GM21619 (cell line): ENCODE measurements around the gene RBM20.

Experiments
- ATAC-seq: cut with Tn5 transposase; IDR thresholded peaks from one replicate; pipeline ENCODE4 v1.9.1; 2021; ENCODE audit not compliant: unreplicated experiment

The RBM20 gene

DNA sequence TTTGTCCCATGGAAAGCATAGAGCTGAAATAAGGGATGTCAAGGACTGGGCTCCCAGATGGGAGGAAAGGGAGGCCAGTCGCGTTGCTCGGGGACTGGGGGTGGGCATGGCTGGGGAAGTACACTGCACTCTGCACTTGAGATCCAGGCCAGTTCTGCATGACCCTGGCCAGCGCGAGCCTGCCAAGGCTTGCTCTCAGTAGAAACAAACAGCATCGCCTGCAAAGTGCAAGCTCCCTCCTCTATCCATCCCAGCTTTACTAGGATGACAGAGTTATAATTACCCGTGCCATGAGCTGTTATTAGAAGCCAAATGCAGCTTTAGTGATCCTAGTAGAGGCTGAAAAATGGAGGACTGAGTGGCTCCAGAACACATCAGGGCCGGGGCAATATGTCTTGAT lies 183.7 kb downstream of the RBM20 start:
- ATAC-seq: no peak

- ATAC-seq: no peak
Observed at GRCh38 chr10:110828525-110828924, 184.4 kb downstream of the RBM20 start.

- no peak for ATAC-seq
Observed at GRCh38 chr10:110829721-110830410, 185.7 kb downstream of the RBM20 start.

- no peak for ATAC-seq
Observed at GRCh38 chr10:110833234-110833940, 189.3 kb downstream of the RBM20 start.

GRCh38 chr10:110833941-110834628 lies 189.9 kb downstream of the RBM20 start:
- ATAC-seq: no peak

- ATAC-seq: no peak
Observed at GRCh38 chr10:110834629-110835301, 190.6 kb downstream of the RBM20 start.

- no peak for ATAC-seq
Observed at GRCh38 chr10:110835841-110836240, 191.7 kb downstream of the RBM20 start.

GRCh38 chr10:110836706-110837105 lies 192.6 kb downstream of the RBM20 start:
- ATAC-seq: no peak

DNA sequence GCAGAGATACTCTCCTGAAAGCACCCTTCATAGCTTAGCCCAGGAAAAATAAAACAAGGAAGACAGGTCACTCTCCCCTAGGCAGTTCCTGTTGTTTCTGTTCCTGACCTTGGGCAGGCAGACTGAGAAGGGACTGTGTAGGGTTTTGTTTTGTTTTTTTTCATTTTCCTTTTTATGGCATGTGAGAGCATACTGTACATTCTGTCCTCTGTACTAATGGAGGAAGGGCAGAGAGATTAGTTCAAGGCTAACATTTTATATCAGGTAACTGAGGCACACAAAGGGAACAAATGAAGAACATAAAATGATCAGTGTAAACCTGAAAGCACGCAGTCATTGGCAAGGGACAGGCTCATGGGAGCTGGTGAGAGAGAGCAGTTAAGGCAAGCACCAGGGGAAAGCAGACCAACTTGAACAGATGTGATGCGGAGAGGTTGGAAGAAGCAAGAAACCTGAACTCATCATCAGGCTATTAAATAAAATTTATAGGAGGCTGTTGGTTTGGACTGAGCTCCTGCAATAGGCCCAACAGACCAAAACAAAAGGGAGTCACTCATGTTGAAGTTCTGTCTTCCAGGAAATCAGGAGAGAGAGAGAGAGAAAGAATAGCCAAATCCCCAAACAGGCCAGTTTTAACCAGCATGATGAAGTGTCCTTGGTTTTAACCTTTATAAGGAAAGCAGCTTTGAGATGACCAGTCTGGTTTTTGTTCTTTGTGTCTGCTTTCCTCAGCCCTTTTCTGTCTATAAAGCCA lies 193.5 kb downstream of the RBM20 start:
- ATAC-seq: no peak

GRCh38 chr10:110840225-110840922 lies 196.2 kb downstream of the RBM20 start:
- no peak for ATAC-seq

GRCh38 chr10:110840923-110841428 lies 196.8 kb downstream of the RBM20 start:
- no peak for ATAC-seq

DNA sequence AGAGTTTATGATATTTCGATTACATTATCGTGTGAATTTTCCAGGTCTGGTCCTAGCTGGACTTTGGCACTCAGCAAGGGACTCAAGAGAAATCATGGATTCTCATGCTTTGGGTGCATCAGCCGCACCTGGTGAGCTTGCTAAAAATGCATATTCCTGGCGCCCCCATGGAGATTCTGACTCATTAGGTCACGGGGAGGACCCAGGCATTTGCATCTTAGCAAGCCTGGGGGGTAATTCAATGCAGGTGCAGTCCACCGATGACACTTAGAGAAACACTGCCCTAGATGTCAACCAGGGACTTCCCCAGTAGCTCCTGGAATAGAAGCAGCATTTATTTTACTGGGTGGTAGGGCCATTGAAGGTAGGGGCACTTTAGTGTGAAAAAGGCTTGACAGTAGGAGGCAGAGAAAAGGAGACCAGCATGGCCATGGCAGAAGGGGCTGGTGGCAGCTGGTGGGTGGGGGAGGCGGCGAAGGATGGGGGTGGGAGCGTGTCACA lies 197.7 kb downstream of the RBM20 start:
- peak; percentile 69 for ATAC-seq

GRCh38 chr10:110842326-110842904 lies 198.3 kb downstream of the RBM20 start:
- ATAC-seq: peak; percentile 0

DNA sequence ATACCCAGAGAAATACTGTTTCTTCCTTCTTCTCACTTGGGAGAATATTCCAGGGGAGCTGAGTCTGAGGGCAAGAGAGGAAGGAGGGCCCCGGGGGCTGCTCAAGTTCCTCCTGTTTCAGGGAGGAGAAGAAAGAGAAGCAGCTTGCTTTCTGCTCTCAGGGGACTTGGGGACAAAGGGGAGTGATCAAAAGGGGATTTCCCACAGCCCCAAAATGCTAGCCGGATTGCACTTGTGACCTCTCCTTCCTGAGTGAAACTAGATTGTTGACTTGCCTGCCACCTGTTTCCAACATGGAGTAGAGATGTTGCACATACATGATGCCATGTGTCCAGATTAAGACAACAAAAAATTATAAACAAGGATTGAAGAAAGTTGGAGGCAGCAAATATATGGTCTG lies 198.9 kb downstream of the RBM20 start:
- ATAC-seq: peak; percentile 73

GRCh38 chr10:110843796-110844616 lies 199.9 kb downstream of the RBM20 start:
- ATAC-seq: no peak

DNA sequence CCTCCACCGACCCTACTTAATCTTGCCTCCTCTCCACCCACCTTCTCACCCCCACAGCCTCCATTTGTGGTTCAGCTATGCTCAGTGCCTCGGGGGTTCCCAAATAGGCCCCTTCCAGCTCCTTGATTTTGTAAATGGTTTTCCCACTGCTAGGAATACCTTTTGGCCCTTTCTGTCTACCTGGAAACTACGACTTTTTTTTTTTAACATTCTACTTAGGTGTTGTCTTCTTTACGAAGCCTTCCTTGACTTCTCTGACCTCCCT lies 200.4 kb downstream of the RBM20 start:
- ATAC-seq: no peak

DNA sequence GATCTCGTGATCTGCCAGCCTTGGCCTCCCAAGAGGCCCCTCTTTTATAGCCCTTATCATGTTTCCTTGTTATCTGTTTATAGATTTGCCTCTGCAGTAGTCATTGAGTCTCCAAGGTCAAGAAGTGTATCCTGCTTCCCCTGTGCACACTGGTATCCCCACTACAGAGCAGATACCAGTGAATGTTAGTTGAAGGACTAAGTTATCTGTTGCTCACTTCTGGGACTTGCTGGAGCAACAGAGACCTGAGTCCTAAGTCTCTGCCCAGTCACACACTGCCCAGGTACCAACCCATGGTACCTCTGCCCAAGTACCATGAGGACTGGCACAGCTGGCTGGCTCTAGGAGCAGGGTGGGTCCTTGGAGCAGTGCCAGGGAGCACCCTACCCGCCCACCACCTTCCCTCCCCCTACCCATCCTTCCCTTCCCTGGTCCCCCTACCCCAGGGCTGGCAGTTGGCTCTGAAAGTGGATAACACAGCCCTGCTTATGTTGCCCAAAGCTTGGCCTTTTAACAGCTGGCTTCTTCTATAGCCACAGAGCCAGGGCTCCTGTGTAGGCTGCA lies 201.1 kb downstream of the RBM20 start:
- no peak for ATAC-seq
